Measurements from ENCODE around the gene REV3L.
"Not testable (repeated sequence)": the region's sequence is repeated elsewhere in the genome, so short reads cannot be mapped to it uniquely, and the experiment has no call there.

The REV3L gene

DNA sequence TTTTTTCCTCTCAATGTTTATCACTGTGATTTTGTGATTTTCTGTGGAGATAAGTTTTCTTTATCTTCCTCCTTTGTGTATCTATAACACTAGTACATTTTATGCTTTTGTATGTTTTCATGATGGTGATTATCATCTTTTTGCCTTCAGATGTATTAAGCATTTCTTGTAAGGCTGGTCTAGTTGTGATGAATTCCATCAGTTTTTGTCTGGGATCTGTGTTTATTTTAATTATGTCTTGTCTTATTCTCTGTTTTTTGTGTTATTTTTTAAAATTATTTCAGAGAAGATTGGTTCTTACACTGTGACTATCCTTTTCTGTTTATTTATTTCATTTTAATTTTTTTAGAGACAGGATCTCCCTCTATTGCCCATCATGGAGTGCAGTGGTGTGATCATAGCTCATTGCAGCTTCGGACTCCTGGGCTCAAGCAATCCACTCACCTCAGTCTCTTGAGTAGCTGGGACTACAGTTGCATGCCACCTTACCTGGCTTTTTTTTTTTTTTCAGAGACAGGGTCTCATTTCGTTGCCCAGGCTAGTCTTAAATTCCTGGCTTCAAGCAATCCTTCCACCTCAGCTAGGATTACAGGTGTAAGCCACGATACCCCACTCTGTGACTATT is 208.3 kb downstream of the REV3L start:
- no peak for DNase-seq
- intact Hi-C loops (cut with DNase I) = no loop called here

DNA sequence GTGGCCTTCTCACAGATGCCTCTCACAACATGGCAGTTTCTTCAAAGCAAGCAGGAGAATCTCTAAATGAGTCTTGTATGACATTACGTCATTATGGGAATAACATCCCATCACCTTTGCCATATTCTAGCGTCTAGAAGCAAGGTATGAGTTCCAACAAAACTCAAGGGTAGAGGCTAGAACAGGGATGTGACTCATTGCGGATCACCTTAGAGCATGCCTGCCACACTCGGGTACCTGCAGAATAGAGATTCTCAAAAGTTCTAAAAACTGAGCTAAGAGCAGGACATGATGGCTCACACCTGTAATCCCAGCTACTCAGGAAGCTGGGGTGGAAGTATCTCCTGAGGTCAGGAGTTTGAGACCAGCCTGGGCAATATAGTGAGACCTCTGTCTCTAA is 212.9 kb downstream of the REV3L start:
- DNase-seq = no peak
- intact Hi-C loops (cut with DNase I) = no loop called here

DNA sequence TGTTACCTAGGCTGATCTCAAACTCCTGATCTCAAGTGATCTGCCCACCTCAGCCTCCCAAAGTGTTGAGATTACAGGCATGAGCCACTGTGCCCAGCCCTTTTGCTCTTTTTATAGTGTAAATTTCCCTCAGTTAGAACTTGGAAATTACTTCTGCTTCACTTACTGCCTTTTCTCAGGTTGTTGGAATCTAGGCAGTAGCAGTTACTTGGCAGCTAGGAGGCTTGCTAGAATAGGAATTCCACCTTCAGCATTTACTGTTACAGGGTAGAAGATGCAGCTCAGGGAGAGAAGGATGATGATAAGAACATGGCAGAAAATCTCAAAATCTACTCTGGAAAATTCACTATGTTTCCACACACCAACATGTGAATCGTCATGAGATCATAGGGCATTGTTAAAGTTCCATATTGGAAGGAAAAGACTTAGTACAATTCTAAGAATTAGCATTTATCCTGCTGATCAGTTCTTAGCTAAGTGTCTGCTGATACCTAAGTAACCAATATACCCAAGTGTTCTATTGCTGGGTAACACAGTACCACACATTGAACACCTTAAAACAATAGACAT is 213.5 kb downstream of the REV3L start:
- intact Hi-C loops (cut with DNase I) = loop anchor here (10.0 kb wide), 2 partner anchors 95 to 205 kb away; no protein-coding TSS in a partner anchor
- DNase-seq = no peak

DNA sequence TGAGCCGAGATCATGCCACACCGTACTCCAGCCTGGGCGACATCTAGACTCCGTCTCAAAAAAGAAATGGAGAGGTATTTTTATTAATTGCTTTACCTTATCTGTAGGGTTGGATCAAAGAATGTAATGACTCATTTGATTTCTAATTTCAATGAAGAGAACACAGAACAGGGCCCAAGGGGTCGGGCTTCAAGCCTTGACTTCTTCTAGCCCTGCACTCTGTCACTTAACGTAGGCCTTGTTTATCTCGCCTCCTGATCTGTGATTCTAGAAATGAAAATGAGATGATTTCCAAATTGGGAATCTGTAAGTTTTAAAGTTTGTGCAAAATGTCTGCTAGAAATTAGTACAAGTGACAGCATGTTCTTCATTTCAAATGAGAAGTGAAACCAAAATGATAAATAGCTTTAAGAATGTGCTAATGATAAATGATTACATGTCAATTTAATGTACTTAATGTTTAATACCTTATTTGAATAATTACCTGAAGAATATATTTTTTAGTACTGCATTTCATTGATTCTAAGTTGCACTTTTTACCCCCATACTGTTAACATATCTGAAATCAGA is 215.2 kb downstream of the REV3L start:
- no peak for DNase-seq
- intact Hi-C loops (cut with DNase I) = loop anchor here (10.0 kb wide), 2 partner anchors 97 to 207 kb away; no protein-coding TSS in a partner anchor

DNA sequence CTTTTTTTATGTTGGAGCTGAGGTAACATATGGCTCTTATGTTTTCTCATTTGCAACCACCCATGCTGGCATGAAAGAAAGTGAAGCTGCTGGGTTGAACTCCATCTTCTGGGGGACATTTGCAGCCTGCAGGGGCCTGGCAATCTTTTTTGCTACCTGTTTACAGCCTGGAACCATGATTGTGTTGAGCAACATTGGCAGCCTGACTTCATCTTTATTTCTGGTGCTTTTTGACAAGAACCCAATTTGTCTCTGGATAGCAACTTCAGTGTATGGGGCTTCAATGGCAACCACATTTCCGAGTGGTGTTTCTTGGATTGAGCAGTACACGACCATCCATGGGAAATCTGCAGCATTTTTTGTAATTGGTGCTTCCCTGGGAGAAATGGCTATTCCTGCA is 216.7 kb downstream of the REV3L start:
- intact Hi-C loops (cut with DNase I) = loop anchor here (10.0 kb wide), 2 partner anchors 99 to 209 kb away; no protein-coding TSS in a partner anchor
- no peak for DNase-seq

DNA sequence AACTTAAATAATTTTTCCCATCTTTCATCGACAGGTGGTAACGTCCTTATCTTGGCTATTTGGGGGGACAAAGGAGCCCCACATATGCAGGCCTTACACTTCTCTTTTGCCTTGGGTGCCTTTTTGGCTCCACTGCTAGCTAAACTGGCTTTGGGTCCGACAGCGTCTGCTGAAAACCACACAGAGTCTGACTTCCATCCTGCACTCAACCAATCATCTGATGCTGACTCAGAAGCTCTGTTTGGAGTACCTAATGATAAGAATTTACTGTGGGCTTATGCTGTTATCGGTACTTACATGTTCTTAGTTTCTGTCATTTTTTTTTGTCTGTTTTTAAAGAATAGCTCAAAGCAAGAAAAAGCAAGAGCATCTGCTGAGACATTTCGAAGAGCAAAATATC is 217.2 kb downstream of the REV3L start:
- no peak for DNase-seq
- intact Hi-C loops (cut with DNase I) = loop anchor here (10.0 kb wide), 2 partner anchors 99 to 209 kb away; no protein-coding TSS in a partner anchor

DNA sequence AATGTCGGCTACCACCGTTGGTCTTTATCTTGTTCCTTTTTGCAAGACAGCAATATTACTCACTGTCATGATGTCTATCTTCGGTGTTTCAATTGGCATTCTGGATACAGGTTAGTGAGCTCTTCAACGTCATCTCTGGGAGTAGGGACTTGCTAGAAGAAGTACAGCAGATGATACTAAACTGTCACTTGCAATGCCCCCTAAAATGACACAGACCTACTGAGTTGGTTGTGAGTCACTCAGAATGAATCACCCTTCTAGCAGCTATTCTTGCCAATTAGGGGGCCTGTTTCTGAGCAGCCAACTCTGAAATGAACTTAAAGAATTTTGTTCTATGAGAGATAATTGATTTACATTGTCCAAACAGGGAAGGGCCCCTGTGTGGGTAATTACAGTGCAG is 219.2 kb downstream of the REV3L start:
- intact Hi-C loops (cut with DNase I) = loop anchor here (10.0 kb wide), 2 partner anchors 101 to 211 kb away; no protein-coding TSS in a partner anchor

DNA sequence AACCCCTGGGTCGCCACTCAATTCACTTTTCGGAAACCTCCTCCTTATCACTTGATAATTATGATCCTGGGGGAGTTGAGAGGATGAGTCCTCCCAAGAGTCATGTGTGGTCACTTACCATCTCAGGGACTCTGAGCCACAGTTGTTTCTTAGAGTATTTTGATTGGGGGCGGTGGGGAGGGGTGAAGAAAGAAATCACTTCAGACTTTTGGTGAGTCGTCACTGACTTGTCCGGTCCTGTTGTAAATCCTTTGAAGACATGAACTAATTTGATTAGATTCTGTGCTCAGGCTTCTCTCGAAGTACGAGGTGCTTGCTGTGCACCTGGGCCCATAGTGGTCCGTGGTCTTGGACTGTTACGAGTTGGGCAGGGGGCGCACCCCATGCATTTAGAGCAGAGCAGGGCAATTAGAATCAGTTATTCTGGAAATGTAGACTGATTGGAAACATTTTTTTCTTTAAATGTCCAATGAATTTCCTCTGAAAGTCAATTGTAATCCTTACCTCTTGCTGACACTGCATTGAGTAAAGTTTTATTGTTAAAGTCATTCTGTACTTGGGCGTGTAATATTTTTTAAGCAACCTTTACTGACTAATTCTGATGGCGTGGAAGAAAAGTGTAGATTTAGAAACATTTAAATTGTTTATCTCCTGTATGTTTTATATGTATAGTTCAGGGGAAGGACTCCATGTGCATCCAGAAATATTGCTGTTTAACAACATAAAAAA is 222.3 kb downstream of the REV3L start:
- intact Hi-C loops (cut with DNase I) = loop anchor here (10.0 kb wide), 2 partner anchors 104 to 214 kb away; no protein-coding TSS in a partner anchor
- no peak for DNase-seq

More for the DNA sequence above, 219.2 kb downstream of the REV3L start:
- DNase-seq = no peak

DNA sequence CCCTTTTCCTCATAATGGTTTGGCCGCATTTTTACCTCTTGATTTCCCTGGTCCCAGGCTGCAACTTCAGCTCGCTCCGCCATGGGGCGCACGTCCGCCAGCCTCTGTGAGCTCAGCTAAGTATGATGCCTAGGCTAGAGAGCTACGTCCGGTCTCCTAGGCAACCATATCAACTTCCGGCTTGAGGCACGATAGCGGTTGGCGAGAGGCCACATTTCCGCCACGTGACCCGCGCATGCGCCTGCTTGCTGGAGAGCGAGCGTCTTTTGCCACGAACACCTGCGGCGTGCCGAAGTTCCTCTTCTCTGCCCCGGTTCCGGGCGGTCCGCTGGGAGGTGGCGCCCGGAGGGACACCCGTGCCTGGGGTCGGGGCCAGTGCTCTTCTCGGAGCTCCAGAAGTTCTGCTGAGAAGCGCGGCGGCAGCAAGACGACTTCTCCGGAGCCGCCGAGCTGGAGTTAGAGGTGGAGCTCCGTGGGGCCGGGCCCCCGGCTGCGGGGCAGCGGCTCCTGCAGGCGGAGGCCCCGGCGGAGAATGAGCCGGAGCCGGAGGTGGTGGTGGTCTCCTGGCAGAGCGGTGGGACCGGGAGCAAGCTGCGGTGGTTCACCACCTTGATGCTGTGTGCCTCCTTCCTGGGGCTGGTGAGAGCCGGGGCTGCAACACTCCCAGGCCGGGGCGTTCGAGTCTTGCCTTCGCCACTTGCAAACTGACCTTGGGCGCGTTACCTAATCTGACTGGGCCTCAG is 223.8 kb downstream of the REV3L start:
- intact Hi-C loops (cut with DNase I) = loop anchor here (1.0 to 5.0 kb wide), 2 partner anchors 383 to 783 kb away; no protein-coding TSS in a partner anchor
- peak; percentile 96 to 99 (median 98) for DNase-seq

DNA sequence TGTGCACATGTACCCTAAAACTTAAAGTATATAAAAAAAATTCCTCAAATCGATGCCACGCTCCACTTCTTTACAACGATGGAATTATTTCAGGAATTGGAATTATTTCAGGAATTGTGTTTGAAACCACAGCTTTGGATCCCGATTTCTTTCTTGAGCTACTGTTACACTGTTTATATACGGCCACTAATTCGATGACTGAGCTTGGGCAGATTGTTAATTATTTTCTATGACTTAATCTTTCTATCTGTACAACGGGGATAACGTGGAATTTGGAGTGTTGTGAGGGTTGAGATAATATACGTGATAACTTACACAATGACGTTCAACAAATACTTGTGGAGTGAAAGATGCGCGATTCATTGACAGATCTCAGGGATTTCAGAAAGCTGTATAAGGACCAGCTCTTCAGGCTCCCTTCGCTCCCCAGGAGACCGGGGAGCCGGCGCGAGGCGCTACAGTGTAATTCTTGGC is 224.4 kb downstream of the REV3L start:
- intact Hi-C loops (cut with DNase I) = loop anchor here (1.0 to 5.0 kb wide), 2 partner anchors 384 to 784 kb away; no protein-coding TSS in a partner anchor
- no peak for DNase-seq

DNA sequence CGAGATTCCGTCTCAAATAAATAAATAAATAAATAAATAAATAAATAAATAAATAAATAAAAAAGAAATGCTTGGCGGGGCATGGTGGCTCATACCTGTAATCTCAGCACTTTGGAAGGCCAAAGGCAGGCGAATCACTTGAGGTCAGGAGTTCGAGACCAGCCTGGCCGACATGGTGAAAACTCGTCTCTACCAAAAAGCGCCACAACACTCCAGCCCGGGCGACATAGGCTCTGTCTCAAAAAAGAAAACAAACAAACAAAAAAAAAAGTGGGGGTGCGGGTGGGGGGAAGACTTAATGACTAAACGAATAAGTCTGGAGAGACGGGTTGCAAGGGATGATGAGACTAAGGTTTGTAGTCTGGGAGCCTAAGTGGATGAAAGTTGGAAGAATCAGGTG is 225.0 kb downstream of the REV3L start:
- intact Hi-C loops (cut with DNase I) = loop anchor here (5.0 kb wide), 1 partner anchor 784 kb away; no protein-coding TSS in a partner anchor
- no peak for DNase-seq

DNA sequence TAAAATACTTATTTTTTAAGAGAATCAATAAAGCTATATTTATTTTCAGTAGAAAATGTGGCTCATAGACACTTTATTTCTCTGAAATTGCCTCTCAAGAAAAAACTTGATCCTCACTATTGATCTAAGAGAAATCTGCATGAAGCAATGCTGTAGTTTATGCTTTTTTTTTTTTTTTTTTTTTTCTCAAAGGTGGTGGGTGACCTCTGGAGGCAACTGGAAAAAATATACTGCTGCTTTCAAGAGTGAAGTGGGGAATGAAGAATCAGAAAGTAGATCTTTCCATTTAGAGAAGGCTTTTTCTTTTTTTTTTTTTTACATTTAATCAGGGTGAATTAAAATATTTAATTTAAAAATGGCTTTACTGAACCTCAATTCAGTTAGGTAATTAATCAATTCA is 226.4 kb downstream of the REV3L start:
- DNase-seq = no peak
- intact Hi-C loops (cut with DNase I) = loop anchor here (5.0 kb wide), 1 partner anchor 786 kb away; no protein-coding TSS in a partner anchor

DNA sequence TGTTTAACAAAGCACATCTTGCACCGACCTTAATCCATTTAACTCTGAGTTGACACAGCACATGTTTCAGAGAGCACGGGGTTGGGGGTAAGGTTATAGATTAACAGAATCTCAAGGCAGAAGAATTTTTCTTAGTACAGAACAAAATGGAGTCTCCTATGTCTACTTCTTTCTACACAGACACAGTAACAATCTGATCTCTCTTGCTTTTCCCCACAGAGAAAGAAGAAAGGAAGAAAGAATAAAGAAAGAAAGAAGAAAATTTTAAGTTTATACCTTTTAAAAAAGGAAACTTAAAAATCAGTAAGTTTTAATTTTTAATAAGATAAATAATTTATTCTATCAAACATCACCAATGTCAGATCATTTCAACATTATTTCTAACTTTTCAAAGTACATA is 227.2 kb downstream of the REV3L start:
- intact Hi-C loops (cut with DNase I) = loop anchor here (5.0 kb wide), 1 partner anchor 786 kb away; no protein-coding TSS in a partner anchor

DNA sequence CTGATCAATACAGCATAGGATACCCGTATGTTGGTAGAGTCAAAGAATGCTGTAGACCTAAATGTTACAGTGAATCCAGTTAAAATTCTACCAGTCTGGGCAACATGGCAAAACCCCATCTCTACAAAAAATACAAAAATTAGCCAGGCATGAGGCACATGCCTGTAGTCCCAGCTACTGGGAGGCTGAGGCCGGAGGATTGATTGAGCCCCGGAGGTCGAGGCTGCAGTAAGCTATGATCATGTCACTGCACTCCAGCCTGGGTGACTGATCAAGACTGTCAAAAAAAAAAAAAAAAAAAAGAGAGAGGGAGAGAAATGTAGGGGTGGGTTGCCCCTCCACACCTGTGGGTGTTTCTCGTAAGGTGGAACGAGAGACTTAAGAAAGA is 228.2 kb downstream of the REV3L start:
- intact Hi-C loops (cut with DNase I) = loop anchor here (5.0 kb wide), 1 partner anchor 788 kb away; no protein-coding TSS in a partner anchor
- DNase-seq = no peak

More for the DNA sequence above, 227.2 kb downstream of the REV3L start:
- not testable (repeated sequence) for DNase-seq

DNA sequence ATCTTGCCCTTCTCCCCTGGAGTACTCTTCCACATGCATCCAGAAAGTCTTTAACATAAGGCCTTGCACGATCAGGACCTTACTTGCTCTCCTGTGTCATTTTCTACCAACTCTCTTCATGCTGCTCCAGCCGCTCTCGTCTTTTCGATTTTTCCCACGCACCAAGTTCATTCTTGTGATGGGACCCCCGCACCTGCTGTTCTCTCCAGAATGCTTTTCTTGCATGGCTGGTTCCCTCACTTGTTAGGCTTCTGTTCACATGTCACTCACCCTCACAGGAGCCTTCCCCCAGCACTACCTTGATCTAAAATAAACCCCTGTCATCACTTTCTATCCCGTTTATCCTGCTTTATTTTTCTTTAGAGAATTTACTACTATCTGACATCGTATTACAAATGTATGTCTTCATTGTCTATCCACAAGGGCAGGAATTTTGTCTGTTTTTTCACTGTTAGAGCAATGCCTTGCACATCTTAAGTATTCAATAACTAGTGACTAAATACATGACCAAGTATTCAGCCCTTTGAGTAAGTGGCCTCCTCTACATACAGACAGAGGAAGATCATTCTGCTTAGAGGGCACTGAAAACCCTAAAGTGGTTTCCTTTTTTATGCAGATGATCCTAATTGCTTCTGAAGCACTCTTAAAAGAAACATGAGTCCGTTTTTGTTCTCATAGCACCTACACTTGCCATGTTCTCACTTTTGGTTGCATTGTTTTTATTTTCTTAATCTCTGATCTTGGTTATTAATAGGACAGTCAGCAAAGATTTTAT is 228.8 kb downstream of the REV3L start:
- intact Hi-C loops (cut with DNase I) = no loop called here
- no peak for DNase-seq

DNA sequence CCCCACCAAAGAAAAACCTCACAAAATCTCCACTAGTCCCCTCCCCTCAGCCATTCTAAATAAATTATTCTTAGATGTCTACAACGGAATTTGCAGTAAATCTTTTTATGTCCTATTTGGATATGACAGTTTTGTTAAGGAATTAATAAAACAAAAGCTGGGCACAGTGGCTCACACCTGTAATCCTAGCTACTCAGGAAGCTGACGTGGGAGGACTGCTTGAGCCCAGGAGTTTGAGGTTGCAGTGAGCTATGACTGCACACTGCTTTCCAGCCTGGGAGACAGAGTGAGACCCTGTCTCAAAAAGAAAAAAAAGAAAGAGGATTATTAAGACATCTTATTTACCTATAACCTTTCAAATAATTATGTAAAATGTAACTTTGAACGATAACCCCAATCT is 230.3 kb downstream of the REV3L start:
- intact Hi-C loops (cut with DNase I) = no loop called here
- DNase-seq = no peak

DNA sequence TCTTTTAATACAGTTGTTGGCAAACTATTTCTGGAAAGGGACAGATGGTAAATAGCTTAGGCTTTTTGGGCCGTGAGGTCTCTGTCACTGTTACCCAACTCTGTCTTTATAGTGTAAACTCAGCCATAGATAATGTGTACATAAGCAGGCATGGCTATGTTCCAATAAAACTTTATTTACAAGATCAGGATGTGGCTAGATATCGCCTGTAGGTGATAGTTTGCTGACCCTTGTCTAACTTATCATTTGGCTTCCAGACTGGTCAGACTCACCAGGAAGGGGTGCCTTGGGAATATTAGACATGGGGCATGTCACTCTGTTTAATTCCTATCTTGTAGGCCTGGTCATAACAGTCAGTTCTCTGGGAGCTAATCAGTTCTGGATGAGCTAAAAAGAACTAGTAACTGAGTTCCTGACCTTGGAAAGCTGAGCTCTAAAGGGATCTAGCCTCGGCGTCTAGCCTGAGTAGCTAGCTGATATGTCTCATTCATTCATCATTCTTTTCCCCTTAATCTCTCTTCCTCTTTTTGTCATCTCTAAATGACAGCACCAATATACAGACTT is 232.1 kb downstream of the REV3L start:
- DNase-seq = no peak
- intact Hi-C loops (cut with DNase I) = no loop called here

Measured in posterior cingulate gyrus (tissue), 11 donors.